GM19351 (cell line): ENCODE measurements around the gene MEG3.

Experiments used
- ATAC-seq: cut with Tn5 transposase; IDR thresholded peaks from one replicate; pipeline ENCODE4 v1.9.1; 2021; ENCODE audit warnings: mild to moderate bottlenecking, moderate library complexity; ENCODE audit not compliant: unreplicated experiment

Gene MEG3

DNA sequence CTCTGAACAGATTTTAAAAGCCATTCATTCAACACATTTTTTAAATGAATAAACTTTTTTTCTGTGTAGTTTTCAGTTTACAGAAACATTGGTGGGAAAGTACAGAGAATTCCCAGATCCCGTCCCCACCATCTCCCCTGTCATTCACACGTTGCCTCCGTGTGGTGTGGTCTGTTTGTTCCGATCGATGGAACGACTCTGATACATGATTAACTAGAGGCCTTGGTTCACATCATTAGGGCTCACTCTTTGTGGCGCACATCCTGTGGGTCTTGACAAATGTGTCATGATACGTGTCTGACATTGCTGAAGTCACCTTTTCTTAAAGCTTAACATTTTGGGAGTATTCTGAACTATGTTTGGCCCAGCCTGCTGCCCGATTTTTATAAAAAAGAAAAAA is 18.5 kb downstream of the MEG3 start:
- ATAC-seq: no peak

DNA sequence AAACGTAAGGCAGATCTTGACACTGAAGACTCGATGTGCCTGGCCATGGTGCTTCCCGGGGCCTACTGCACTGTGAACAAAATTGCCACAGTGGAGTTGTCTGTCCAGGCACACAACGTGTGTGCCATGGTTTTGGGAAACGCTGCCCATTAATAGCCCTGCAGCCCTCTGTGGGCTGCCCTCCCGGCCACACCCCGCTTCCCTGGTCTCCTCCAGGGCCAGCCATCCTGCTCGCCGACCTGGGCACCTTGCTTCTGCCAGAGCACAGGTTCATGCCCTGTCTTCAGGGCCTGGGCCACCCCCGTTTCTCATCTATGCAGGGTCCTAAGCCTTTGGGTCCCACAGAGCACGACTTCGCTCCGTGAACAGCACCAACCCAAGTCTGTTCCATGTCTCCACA is 18.9 kb downstream of the MEG3 start:
- no peak for ATAC-seq

DNA sequence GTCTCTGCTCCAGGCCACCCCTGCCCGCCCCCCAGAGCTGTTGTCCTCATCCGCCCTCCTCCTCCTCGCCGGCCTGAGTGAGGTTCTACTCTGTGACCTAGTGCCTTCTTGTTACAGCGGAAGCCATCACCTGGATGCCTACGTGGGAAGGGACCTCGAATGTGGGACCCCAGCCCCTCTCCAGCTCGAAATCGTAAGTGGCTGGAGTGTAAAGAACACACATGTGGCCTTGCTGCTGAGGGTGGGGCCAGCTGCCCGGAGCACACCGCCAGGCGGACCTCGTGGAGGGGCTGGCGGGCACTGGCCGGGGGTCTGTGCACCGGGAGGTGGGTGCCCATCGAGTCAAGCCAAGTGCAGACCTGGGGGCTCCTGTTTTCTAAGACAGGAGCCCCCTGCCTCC is 19.4 kb downstream of the MEG3 start:
- ATAC-seq: no peak

DNA sequence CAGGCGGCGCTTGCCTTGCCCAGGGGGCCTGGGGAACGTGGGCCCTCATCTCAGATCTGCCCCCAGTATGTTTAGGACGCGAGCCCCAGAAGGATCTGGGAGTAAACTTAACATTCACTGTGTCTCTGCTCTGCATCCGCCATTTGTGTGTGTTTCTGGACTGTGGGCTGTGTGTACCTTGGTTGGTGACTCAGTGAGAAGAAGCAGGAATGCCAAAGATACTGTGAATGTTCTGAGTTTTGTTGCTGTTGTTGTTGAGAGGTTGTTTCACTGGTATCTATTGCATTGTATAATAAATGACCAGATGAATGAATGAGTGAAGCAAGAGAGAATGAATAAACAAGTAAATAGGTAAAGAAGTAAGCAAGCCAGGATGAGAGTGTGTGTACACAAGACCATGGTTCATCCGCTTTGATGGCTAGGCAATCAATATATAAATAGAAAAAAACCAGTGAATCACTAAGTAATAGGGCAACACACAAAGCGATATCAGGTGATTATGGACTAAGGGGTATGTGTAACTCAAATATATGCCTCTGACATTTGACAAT is 20.5 kb downstream of the MEG3 start:
- no peak for ATAC-seq

DNA sequence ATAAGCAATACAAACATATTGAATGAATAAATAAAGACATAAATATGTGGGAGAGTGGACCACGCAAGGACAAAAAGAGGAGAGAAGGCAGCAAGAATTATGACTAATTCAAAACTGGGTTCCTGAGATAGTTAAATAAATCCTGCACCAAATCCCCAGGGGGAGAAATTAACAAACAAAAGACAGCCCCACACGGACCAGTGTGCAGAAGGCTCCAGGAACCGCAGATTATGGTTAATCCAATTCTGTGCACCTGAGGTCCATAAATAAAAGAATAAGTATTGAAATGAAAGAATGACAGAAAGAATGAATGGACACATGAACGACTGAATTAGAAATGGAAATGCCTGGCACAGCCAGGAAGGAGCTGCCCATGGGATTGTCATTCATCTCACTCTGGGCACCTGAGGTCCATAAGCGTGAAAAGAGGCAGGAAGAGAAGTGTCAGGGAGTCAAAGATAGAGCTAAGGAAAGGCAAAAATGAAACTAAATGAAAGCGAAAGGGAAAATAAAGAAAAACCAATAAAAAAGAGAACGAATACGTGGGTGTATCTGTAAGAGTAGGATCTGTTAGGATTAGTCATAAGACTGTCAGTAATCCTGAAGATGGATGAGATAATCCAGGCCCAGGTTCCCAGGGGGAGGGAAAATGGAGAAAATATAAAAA is 23.3 kb downstream of the MEG3 start:
- no peak for ATAC-seq

DNA sequence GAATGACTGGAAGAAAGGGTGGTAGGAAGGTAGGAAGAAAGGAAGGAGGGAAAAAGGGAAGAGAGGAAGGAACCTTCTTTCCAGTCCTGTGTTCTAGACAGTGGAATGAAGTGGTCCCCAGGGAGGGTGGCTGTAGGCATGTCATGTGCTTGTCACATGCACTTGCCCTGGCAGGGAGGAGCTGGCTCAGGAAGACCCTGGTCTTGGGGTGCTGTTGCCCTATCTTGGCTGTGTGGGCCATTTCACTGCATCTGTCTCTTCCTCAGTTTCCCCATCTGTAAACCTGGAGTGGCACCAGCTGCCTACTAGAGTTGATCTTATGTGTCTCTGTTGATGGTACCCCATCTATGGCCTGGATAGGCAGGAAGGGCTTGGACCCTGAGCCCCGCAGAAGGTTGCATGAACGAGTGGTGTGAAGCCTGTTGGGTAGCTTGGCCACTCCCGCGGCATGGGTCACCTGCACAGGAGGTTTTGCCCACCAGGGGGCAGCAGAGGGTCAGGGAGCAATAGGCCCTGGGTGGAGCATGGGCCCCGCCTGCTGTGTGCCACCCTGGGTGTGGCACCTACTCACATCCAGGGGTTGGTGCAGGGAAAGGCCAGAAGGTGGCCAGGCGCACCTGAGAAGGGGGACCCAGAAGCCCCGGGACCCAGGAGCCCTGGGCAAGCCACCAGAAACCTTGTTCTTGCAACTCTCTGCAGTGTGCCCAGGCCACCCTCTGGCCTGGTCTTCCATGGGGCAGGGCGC is 25.1 kb downstream of the MEG3 start:
- ATAC-seq: peak; percentile 94

DNA sequence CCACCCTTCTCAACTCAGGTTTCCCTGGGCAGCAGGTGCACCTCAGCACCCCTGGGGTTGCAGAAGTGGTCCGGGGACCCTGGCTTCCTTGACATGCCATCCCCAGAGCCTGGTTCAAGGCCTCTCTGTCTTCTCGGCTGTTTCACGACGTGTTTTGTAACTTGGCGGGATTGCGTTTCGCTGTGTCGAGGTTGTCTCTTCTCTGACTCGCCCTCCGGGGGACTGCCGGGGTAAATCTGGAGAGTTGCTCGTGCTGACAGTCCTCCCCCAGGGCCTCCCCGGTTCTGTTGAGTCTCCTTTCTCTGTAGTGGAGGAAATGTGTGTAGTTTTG is 25.6 kb downstream of the MEG3 start:
- no peak for ATAC-seq

DNA sequence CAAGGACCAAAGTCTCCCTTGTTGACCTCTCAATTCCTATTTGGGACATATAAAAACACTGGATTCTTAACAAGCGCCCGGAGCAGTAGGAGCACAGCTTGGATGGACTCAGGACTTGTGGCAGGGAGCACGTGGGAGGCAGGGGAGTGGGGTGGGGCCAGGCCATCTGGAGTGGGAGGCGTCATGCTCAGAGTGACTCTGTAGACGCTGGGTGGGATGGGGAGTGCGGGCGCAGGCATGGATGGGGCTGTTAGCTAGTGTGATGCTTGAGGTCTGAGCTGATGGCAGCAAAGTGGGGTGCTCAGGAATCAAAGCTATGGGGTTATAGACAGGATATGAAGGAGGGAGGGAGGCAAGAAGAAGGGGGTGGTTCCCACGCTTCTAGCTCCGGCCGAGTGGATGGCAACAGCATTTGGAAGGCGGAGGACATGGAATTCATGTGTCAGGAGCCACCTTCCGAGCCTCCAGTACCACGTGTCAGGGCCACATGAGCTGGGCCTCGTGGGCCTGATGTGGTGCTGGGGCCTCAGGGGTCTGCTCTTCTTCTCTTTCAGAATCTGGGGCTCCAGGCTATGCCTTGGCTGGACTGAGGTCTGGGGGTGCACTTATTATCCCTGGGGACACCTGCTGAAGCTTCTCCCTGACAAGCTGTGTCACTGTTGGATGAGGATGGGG is 26.2 kb downstream of the MEG3 start:
- ATAC-seq: no peak

DNA sequence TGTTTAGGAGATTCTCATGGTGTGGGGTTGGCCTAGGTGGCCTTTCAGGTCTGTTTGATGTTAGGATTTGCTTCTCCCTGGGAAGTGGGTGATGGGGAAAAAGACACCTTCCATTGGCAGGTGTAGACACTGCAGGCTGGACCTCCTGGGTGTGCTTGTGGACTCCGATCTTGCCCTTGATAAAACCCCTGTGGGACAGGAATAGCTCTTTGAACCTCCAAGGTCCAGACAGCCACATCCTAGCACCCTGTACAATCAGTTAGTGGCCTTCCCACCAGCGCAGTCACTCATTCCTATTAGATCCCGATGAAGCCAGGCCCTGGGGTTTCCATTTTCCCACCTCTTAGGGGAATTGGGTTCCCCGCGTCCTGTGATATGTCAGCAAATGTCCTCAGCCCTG is 28.5 kb downstream of the MEG3 start:
- no peak for ATAC-seq

DNA sequence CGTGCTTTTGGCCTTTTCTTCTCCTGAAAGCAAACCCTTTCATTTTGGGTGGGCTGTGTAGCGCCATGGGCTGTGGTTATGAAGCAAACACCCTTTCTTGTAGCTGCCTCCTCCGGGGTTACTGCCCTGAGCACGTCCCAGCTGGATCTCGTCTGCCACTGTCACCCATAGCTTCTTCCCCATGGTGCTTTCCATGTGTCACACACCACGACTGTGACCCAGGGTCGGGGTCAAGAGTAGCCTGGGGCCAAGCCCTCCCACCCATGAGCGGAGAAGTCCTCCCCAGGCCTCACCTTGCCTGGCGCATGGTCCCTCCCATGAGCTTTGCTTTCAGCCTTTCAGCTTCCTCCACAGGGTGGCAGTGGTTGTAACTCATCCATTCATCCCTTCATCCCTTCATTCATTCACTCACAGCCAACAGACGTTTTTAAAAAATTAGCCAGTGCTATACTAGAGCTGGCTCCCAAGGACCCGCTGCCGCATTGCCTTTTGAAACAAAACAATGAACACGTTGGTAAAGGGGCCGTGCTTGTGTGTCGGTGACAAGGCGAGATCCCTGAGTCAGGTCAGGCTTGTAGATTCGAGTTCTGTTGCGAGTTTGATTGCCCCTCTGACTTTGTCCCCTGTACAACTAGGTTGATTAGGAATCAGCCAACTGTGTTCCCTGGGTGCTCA is 29.5 kb downstream of the MEG3 start:
- ATAC-seq: no peak

DNA sequence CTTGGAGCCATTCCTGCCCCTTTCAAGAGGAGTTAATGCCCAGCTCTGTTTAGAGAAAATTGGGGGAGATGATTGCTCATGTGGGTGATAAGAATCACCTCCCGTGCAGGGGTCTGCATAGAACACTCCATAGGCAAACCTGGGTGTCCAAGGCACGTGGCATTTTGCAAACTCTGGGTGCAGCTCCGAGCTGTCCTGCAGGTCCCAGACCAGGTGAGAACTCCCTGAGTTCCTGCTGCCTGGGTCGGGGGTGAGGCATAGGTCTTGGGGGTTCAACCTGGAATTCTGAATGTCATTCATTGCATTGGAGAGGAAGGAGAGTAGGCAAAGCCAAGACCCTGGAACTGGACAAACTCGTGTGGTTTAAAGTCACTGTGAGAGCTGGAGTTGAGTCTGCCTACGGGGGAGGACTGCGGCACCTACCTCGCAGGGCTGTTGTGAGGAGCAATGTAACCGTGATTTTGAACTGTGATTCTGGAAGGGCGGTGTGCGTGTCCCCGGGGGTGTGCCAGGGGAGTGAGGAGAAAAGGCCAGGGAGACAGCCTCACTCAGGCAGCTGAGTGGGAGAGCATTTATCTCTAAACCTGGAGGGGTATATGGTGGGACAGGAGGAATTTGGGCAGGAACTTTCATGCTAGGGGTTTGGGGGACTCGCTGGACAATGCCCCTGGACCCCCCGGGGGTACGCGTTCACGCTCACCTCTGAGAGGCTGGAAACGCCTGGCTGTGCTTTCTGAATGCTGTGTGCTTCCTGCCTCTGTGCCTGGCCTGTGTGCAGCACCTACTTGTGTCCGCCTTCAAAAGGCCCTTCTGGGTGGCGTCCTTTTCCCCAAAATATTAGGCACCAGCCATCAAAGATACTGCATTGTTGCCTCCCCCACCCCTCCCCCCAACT is 30.4 kb downstream of the MEG3 start:
- no peak for ATAC-seq

DNA sequence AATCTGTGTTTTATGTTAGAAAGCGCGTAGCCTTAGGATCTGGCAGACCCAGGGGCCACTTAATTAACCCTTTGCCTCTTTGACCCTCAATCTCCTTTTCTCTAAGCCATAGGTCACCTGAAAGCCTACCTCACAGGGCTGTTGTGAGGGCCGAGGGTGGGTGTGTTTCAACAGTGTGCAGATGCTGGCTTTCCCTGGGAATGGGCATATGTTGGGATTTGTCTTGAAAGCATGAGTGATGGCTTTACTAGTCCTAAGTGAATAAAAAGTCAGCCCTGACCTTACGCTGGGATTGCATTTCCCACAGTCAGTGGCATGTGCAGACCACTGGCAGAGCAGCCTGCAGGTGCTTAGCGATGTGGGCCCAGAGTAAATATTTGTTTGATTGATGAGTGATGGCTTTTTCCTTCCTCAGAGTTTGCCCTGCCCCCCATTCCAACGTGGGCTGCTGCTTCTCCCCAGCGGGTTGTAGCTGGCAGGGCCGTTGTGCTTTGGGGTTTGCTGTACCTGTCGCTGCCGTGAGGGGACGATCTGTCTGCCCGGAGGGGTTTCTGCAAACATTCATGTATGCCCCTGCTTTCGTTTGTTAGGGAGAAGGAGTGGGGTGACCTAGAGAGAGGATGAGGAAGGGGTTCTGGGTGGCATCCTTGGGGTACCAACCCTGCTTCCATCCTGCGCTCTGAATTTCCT is 31.5 kb downstream of the MEG3 start:
- ATAC-seq: no peak

DNA sequence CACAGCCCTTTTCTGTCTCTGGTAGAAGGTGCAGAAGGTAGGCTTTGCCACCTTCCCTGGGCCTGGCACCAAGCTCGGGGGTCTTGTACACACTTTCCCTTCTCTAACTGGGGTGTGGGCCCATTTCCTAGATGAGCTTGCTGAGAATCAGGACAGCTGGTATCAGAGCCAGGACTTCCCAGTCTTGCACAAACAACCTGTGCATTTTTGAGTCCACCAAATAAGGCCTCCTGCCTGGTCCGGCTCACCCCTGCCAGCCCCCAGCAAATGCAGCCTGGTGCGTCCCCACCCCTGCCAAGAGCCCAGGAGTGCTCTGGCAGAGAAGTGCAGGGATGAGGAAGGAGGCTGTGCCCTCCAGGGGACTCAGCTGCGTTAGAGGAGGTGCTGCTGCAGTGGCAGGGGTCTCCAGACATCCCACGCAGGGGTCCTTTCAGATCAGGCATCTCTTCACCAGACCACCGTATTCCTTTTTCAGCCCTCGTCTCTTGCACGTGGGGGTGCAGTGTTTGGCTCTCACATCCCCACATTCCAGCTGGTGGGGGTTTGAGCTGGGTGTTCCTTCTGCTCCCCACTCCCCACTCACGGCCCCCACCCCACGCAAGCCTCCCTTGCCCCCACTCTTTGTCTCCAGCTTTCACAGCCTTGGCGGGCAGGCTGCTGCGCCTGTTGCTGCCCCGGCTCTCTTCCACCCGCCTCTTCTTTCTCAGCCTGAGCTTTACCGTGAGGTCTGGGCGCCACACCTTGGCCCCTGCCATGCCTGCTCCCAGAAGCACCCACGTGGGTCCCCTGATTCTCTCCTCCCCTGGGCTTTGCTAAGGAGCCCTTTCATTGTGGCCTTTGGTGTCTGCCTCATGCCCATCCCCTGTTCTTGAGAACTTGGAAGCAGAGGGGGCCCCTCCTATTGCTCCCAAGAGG is 32.3 kb downstream of the MEG3 start:
- ATAC-seq: no peak

DNA sequence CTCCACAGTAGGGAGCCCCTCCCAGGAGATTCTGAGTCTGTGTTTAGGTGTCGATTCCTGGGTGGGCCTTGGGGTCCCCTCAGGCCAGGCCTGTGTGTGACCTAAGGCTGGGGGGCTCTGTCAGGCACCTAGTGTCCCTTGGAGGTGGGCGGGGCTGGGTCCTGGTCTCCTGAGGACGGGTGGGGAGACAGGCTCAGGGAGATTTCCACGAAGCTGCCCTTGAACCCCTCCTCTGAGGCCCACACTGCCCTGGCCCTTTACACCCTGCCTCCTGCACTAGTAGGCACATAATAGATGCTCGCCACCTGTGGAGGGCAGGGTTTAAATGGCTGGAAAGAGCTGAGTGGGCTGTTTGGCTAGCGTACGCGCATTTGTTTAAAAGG is 32.9 kb downstream of the MEG3 start:
- ATAC-seq: no peak

DNA sequence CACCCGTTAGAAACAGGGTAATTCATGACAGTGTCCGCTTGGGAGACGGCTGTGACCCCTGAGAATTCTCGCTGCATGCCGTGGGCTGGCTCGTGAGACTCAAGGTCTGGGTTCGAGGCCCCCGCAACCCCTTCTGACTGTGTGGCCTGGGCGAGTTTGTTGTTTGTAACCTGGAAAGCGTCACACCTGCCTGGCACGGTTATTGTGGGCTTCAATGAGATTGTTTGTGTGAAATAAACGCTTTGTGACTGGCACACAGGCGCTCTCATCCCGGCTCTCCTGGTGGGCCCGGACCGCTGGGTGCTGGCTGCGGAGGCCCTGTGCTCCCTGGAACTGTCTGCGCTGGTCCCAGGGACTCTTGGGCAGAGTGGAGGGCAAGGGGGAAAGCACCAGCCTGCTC is 33.9 kb downstream of the MEG3 start:
- no peak for ATAC-seq

DNA sequence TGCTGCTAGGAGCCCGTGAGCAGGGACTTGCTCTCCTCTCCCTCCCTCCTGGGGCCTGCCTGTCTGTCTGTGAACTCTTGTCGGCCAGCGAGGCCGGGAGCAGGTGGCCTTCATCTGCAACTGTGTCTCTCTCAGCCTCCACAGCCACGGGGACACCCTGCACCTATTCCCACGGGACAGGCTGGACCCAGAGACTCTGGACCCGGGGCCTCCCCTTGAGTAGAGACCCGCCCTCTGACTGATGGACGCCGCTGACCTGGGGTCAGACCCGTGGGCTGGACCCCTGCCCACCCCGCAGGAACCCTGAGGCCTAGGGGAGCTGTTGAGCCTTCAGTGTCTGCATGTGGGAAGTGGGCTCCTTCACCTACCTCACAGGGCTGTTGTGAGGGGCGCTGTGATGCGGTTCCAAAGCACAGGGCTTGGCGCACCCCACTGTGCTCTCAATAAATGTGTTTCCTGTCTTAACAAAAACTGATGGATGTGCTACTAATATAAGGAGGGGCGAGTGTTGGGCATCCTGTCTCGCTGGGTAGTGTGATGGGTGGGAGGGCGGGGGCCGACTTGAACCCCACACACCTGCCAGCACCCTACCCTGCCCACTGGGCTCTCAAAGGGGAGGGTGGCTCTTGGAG is 34.8 kb downstream of the MEG3 start:
- ATAC-seq: no peak

DNA sequence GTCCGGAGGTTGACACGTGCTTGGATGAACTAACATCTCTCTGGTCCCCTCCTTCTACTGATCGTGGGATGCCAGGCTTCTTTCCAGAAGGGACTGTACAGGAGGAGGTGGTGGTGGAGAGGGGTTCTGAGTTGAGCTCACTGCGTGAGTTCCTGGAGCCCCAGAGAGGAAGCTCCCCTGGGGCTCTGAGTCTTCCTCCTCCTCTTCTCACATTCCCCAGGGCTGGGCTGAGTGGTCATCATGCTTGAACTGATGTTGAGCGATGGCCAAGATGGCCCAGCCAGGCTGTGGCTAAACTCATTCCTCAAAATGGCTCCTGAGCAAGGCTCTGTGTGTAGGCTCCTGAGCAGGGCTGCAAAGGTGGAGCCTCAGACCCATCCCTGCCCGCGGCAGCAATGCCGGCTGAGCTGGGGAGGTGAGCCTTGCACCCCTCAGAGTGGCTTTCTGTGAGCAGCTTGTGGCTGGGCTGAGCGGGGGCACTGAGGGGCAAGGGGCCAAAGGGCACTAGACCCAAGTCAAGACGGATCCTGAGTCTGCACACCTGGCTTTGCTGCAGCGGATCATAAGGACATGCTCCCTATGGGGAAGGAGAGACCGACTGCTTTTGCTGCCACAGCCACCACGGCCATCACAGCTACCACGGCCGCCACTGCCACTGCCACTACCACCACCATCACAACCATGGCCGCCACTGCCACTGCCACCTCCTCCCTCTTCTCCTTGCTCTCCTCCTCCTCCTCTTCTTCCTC is 35.4 kb downstream of the MEG3 start:
- ATAC-seq: no peak

DNA sequence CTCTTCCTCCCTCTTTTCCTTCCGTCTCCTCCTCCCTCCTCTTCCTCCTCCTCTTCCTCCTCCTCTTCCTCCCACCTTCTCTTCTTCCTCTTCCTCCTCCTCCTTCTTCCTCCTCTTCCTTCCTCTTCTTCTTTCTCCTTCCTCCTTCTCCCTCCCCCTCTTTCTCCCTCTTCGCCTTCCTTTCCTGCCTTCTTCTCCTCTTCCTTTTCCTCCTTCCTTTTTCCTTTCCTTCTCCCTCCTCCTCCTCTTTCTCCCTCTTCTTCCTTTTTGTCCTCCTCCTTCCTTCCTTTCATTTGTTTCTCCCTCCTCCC is 36.0 kb downstream of the MEG3 start:
- no peak for ATAC-seq
